Measurements from ENCODE around the gene POLE.

GRCh38 chr12:132617135-132617701, 69.9 kb downstream of the POLE start:
- TF ChIP-seq POLR2A (IDR thresholded peaks at IDR 0.05) (no peak), CTCF (IDR thresholded peaks at IDR 0.05) (no peak)
